OCI-LY3 (cell line): ENCODE data around the gene TMEM184B.

Source experiments
- EZH2phosphoT487 ChIP-seq: fragments of 200-600 bp; shearing (Covaris generic); IDR thresholded peaks from 2 replicates; pipeline ENCODE4 v1.6.1; 2018; ENCODE audit warnings: antibody characterized with exemption, mixed run types, low read depth
- TF ChIP-seq, protein P1 (sequence below): fragments of 200-600, 300-600 bp; sonication (generic); IDR thresholded peaks from 2 replicates; pipeline ENCODE4 v1.5.1; 2014; ENCODE audit warnings: antibody characterized with exemption, low read length, low read depth

- TF ChIP-seq, protein P1, sequence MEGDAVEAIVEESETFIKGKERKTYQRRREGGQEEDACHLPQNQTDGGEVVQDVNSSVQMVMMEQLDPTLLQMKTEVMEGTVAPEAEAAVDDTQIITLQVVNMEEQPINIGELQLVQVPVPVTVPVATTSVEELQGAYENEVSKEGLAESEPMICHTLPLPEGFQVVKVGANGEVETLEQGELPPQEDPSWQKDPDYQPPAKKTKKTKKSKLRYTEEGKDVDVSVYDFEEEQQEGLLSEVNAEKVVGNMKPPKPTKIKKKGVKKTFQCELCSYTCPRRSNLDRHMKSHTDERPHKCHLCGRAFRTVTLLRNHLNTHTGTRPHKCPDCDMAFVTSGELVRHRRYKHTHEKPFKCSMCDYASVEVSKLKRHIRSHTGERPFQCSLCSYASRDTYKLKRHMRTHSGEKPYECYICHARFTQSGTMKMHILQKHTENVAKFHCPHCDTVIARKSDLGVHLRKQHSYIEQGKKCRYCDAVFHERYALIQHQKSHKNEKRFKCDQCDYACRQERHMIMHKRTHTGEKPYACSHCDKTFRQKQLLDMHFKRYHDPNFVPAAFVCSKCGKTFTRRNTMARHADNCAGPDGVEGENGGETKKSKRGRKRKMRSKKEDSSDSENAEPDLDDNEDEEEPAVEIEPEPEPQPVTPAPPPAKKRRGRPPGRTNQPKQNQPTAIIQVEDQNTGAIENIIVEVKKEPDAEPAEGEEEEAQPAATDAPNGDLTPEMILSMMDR = no peak
- no peak for TF ChIP-seq EZH2phosphoT487
Observed at GRCh38 chr22:38303974-38304373, 31.2 kb upstream of the TMEM184B start.
